Activated T-cell treated with anti-CD3 and anti-CD28 coated beads, Interleukin-2, amount 50 U/mL, for 48 hours (primary cell): ENCODE measurements around the gene SYPL1.

ENCODE experiments used
- DNase-seq, 2 experiments: peaks; one replicate each; pipeline ENCODE4 v3.0.0-alpha.2; 2020

SYPL1 gene

GRCh38 chr7:106121189-106121810 lies 9.2 kb upstream of the SYPL1 start:
- DNase-seq: no peak

- DNase-seq: no peak
These were observed 8.4 kb upstream of the SYPL1 start for GRCh38 chr7:106120500-106120899.

- DNase-seq: no peak
These were observed 7.6 kb upstream of the SYPL1 start for GRCh38 chr7:106119719-106120118.

- DNase-seq: no peak
These were observed 5.9 kb upstream of the SYPL1 start for GRCh38 chr7:106117786-106118544.

- DNase-seq: no peak
These were observed 4.1 kb upstream of the SYPL1 start for GRCh38 chr7:106116161-106116704.

DNA sequence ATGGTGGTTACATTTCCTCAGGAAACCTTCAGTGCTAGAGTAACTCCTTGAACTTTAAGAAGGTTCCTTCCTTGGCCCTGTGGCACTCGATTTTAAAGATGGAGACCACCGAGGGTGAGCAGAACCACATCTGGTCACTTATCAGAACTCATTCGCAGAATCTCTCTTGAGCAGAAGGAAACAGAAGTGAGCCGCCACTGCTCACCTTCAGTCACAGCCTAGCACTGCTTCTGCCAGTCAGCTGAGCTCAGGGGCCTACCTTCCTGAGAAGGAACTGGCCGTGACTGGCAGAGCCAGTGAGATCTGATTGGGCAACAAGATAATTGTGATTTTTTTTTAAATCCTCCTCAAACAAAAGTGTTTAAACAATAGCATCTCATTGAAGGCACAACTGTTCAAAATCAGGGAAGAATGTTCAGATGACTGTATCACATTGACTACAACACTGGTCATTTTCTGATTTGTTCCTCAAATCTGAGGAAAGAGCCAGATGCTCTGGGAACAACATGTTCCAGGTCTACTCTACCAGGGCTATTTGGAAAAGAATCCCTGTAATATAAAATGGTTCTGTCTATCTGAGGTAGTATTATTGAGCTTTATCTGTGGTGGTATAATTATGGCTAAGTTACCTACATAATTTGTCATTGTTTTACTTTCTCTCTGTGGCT lies 2.7 kb upstream of the SYPL1 start:
- DNase-seq: peak; percentile 40 to 49

- peak in 1 of 2 experiments; percentile 33 for DNase-seq
These were observed 885 bp upstream of the SYPL1 start for GRCh38 chr7:106112972-106113421.

GRCh38 chr7:106111655-106112117 lies 426 bp downstream of the SYPL1 start:
- peak; percentile 55 to 63 for DNase-seq

DNA sequence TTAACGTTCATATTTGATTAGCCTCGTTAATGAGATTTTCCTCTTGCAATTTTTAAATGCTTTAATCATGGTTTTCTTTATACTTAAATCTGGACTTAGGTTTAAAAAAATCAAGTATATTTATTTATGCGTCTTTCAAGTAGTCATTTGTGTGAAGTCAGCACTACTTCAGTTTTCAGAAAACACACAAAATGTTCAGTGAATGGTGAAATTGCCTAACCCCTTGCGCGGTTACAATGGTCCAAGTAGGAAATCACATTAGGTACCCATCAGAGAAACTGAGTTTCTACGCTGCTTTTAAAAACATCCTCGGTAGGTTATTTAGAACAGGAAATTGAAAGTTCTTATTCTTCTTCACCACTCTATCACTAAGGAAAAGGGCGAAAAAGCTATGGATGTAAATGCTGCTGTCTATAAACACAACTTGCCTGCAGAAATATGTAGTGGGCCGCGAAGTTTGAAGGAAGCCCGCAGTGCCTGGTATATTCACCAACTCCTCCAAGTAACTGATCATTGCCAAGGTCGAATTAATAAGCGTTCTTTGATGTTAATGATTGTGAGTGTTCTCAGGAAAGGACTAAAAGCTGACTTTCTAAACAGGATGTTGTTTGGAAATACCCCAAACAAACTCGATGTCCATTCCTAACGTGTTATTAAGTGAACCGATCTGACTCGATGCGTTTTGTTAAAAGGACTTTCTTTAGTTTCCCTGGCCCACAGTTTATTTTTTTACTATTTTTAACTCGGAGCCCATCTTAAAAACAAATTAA lies 1.0 kb downstream of the SYPL1 start:
- DNase-seq: no peak

DNA sequence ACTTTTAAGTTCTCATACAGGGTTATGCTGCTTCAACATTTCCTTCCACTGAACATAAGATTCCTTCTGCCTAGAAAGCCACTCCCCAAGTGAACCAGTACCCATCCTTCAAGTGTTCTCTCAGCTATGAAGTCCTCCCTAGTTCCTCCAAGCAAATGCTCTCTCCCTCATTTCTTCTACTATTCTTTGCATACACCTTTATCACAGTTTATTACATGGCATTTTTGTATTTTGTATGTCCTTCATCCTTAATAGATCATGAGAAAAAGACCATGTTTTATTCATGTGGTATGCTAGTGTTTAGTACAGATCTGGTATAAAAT lies 1.9 kb downstream of the SYPL1 start:
- no peak for DNase-seq

DNA sequence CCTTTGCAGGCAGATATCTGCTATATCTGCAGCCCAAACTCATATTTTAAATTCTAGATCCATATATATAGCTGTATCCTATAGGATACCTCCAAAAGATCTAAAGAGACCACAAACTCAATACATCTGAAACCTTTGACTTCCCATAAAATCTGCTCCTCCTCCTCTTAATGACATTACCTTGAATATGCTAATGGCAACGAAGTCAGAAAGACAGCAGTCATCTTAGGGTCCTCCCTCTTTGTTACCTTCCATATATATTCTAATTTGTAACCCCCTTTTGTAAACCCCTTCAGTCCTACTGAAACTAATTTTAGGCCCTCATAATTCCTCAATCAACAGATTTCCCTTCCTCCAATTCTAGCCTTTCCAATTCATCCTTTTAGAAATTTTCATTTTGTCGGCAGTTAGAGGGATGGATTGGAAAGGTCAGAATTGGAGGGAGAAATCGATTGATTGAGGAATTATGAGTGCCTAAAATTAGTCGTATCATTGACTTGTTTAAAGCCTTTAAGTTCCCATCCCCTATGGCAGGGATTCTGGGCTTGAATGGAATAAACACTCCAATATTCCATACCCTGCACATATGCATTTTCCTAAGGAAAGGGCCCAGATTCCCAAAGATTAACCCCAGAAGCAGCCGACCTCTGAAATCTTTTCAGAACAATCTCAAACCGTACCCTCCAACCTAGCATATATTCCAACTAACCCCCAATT lies 2.4 kb downstream of the SYPL1 start:
- no peak for DNase-seq

DNA sequence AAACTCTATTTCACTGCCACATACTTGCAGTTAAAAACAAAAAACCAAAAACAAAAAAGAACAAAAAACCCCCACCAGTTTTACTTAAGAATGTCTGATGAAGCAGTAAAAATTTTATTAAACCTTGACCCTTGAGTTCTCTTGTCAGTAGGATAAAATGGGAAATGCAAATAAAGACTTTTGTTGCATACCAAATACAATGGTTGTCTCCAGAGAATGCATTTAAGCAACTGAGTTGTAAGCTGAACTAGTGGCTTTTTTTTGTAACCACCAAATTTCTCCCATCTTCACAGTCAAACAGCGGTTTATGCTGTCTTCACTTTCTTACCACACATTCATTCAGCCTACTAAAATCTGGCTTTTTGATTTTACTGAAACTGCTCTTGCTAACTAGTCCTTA lies 3.1 kb downstream of the SYPL1 start:
- DNase-seq: no peak

DNA sequence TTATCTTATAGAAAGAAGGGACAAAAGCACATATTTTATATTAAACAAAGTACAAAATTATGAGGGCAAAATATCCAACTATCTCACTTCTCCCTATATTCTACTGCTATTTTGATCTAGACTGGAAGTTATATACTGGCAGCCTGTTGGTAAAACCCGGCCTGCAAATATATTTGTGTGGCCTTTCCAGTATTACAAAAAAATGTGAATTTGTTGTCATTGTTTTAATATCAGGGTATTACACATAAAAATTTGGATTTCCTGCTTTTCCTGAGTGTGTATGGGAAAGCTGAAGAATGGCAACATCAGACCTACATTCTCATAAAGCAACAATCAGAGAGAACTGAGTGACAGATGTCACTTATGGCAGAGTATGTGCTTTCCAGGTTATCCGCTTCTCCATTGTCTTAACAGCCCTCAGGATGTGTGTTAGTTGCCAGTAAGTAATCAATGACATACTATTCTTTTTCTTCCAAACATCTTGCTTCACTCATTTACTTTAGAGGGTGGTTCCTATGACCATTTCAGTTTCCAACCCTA lies 7.3 kb downstream of the SYPL1 start:
- DNase-seq: no peak

DNA sequence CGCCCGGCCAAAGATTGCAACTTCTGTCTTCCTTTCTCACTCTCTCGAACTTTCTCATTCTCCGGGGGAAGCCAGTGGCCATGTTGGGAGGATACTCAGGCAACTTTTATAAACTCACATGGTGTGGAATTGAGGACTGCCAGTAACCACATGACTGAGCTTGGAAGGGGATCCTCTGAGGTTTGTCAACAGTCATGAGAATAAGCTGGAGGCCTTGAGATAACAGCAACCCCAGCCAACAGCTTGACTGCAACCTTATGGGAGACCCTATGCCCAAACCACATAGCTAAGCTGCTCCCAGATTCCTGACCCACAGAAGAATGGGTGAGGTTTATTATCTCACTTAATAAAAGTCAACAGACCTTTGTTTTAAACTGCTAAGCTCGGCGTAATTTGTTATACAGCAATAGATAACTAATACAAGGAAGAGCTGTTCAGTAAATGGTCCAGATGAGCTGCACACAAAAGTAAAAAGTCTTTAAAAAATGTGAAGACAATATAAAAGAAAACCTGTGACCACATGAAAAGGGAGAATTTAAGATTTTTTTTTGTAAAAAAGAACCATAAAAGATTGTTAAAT lies 9.6 kb downstream of the SYPL1 start:
- DNase-seq: no peak

DNA sequence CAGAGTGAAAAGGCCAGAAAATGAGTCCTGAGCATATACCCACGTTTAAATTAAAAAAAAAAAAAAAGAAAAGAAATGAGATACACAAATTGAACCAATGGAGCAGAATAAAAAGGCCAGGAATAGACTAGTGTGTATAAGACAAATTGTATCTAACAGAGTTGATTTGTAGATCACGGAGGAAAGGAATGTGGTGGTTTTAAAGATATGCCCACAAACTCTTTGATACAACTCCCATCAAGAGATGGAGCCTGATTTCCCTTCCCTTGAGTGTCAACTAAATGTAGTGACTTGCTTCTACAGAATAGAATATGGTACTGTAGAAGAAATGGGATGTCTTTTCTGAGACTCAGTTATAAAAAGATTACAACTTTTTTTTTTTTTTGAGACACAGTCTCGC lies 10.4 kb downstream of the SYPL1 start:
- DNase-seq: no peak

DNA sequence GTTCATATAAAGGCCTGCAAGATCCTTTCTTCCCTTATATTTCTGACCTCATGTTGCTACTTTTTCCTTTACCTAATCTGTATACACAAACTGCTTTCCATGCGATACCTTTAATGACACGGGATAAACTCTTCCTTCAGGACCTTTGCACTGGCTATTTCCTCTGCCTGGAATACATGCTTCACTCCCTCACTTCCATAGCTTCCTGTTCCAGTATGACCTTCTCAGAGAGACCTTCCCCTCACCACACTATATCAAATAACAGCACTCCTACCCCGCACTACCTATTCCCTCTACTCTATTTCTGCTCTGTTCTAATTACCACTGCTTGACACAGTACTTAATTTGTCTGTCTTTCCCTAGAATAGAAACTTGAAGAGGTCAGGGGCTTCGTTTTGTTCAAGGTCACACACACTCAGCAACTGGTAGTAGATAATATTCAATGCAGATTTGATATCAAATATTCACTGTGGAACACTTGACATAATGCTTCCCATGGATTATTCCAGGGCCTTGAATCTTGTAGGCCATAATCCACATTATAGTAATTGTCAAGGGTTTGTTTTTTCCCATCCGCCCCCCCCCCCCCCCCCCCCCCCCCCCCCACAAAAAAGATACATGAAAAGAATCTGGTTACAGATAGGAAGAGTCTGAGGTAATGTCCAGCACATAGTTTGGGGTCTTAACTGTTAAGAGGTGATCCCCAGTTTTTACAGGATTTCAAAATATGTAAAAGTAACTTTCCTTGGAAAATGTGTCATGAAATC lies 11.1 kb downstream of the SYPL1 start:
- no peak for DNase-seq

GRCh38 chr7:106099539-106099938 lies 12.6 kb downstream of the SYPL1 start:
- no peak for DNase-seq

GRCh38 chr7:106098889-106099288 lies 13.2 kb downstream of the SYPL1 start:
- no peak for DNase-seq

DNA sequence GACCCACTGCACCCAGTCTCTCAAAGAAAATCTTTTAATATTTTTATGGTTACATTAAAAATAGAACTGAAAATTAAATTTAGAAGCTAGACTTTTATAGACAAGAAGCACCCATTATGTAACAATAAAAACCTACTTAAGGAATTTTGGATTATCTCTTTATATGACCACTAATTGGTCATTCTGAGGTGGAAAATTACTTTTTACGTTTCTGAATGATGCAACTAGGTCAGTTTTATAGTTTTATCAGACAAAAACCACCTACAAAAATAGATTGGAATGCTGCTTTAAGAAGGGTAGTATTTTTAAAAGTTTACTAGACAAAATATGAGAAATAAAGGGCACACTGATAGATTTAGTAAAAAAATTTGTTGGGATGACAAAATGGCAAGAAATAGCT lies 16.5 kb downstream of the SYPL1 start:
- no peak for DNase-seq

DNA sequence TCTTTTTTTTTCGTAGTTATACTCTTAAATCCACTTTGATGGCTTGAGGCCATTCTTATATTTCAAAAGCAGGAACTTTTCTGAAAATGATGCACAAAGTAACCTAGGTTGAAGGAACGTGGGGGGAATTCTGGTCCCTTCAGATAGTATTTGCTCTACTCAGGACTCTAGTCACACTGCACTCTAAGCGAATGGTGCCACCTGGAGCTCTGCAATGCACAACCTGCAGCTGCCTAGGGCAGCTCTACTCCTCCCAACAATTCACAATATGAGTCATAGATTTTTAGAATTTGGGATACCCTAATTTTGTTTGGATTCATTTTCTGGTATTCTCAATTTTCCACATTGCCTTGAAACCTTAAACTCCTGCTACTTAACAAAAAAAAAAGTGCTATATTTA lies 17.3 kb downstream of the SYPL1 start:
- DNase-seq: no peak

DNA sequence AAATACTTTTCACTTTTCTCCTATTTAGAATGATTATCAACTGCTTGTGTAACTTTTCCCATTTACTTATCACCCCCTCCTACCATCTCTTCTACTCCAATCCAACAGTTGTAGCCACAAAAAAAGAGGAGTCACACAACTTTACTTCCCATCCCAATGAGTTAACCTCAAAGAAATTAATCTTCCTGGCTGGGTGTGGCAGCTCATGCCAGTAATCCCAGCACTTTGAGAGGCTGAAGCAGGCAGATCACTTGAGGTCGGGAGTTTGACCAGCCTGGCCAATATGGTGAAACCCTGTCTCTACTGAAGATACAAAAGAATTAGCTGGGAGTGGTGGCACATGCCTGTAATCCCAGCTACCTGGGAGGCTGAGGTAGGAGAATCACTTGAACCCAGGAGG lies 19.9 kb downstream of the SYPL1 start:
- DNase-seq: no peak
